ENCODE data around the gene MAST4.

The MAST4 gene

GRCh38 chr5:67081261-67081660, 485.1 kb downstream of the MAST4 start:
- DNase-seq (ENCODE audit: low read depth in 2 of 2), result no peak

- DNase-seq (ENCODE audit: low read depth in 2 of 2), result no peak
Observed at GRCh38 chr5:67082941-67083340, 486.7 kb downstream of the MAST4 start.

- no peak for DNase-seq (ENCODE audit: low read depth in 2 of 2)
Observed at GRCh38 chr5:67085616-67086015, 489.4 kb downstream of the MAST4 start.

DNA sequence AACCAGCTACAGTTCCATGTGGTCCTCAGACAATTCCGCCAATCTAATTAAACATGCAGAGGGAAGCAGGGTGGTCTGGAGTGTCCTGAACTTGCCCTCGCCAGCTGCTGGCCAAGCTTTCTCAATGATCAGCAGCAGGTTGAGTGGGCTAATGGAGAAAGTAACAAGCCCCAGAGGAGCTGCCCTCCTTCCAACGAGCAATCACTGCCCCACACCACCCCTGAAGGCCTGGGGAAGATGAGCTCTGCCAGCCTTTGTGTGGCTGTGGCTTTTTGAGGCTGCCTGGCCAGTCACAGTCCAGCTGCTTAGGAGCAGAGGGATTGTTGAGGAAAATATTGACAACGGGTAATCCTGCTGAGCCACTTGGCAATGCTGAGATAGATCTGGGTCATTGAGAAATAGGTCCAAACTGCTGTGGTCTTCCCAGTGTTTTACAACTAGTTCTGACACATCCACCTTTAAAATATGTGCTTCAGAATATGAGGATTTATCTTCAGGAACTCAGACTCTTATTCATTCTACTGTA, 493.1 kb downstream of the MAST4 start:
- DNase-seq (ENCODE audit: low read depth in 2 of 2), result no peak

DNA sequence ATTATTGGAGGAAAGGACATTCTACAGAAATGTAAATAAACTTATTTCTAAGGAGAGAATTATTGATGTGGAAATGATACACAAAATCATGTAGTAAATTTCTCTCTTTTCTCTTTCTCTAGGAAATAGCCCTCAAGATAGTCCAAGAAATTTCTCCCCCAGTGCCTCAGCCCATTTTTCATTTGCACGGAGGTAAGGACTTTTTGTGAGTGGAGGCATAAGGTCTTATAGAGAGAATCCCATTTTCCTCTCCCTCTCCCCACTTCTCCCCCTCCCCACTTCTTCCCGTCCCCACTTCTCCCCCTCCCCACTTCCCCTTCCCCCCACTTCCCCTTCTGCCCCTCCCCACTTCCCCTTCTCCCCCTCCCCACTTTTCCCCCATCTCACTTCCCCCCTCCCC, 493.8 kb downstream of the MAST4 start:
- no peak for DNase-seq (ENCODE audit: low read depth in 2 of 2)

GRCh38 chr5:67090593-67090992, 494.4 kb downstream of the MAST4 start:
- DNase-seq (ENCODE audit: low read depth in 2 of 2), result no peak

- DNase-seq (ENCODE audit: low read depth in 2 of 2), result no peak
Observed at GRCh38 chr5:67092535-67092934, 496.3 kb downstream of the MAST4 start.

DNA sequence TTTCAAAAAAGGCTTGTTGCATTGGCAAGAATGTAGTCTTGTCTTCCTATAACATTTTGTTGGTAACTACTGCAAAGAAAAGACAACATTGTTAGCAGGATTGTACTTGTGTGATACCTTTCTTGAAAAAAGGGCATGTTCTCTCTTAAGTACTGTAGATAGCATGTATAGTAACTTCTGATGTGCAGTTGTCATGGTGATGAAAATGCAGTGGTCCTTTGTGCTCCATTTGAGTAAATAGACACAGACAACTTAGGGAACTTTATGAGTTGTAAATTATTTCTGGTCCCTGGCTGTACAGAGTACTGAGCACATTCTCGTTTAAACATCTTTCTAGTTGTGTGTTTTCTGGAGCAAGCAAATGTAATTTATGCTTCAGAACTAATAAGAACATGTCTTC, 497.1 kb downstream of the MAST4 start:
- no peak for DNase-seq (ENCODE audit: low read depth in 2 of 2)

DNA sequence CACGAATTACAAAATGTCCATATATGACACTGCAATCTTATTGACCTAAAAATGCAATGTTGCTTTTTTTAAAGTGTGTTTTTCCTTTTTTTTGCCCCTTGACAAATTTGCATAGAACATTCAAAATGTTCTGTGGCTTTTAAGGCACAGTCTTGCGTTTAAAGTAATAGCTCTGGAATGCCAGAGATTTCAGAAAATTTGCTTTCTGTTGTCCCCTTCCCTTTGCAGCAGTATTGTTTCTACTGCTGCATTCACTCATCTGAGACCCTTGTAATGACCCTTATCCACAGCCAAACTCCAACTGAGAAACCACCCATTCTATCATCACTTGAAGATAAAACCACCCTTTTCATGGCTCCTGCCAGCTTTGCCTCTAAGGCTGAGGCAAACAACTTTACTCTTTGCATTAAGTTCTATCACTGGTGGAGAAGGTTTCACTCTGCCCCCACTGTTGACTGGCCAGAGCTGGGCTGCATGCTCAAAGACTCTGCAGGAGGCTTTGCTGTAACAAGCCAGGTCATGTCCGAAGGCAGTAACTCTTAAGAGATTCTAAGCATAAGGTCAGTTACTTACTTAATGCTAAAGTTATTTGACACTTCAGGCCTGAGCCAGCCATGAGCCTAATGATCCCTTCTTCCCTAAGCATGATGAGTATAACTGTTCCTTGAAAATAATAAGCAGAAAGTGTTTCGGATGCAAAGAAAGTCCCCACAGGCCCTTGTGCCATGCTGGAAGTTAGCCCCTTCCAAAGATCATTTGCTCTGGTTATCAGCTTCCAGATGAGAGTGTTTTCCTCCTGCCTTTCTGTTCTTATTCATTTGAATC, 498.5 kb downstream of the MAST4 start:
- DNase-seq (ENCODE audit: low read depth in 2 of 2), result no peak

DNA sequence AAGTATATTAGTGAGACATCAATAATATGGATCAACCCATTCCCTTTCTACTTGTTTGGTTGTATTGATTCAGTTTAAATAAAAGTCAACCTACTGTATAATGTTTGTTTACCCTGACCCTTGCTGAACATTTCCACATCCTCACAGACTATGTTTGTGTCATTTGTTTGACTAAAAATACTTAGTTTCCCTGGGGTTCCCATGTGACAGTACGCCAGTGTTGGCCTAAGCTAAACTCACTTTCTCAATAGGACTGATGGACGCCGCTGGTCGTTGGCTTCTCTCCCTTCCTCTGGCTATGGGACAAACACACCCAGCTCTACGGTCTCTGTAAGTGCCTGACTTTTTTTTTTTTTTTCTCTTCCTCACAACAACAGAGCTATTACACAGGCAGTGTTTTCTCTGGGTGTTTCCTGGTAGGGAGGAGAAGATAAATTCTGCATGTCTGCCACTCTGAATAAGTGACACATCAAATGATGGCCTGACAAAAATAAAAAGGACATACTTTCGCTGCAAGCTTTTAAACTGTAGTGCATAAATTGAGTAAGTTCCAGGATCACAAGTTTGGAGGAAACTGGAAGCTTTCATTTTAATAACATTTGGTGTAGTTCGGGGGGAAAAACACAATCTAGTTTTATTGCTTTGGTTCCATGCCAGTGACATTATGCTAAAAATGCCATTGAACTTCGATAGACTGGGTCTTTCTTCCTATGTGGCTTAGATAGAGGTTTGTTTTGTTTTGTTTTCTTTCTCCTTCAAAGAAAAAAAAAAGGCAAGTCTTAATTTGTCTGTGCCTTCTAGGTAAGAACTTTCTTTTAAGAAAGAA, 499.4 kb downstream of the MAST4 start:
- no peak for DNase-seq (ENCODE audit: low read depth in 2 of 2)

- no peak for DNase-seq (ENCODE audit: low read depth in 2 of 2)
Observed at GRCh38 chr5:67098656-67099055, 502.5 kb downstream of the MAST4 start.

DNA sequence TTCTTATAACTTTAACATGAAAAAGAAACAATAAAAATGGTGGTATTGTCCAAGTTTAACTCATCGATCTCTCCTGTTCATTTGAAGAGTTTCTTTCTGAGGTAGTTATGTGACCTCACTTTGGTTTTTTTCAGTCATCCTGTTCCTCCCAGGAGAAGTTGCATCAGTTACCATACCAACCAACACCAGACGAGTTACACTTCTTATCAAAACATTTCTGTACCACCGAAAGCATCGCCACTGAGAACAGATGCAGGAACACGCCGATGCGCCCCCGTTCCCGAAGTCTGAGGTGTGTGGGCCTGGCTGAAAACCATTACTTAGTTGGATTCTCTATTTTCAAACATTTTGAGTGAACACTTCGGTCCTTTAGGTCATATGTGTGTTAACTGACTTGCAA, 504.1 kb downstream of the MAST4 start:
- no peak for DNase-seq (ENCODE audit: low read depth in 2 of 2)

GRCh38 chr5:67102708-67103107, 506.5 kb downstream of the MAST4 start:
- no peak for DNase-seq (ENCODE audit: low read depth in 2 of 2)

- DNase-seq (ENCODE audit: low read depth in 2 of 2), result no peak
Observed at GRCh38 chr5:67104859-67105258, 508.7 kb downstream of the MAST4 start.

GRCh38 chr5:67105270-67105669, 509.1 kb downstream of the MAST4 start:
- no peak for DNase-seq (ENCODE audit: low read depth in 2 of 2)

DNA sequence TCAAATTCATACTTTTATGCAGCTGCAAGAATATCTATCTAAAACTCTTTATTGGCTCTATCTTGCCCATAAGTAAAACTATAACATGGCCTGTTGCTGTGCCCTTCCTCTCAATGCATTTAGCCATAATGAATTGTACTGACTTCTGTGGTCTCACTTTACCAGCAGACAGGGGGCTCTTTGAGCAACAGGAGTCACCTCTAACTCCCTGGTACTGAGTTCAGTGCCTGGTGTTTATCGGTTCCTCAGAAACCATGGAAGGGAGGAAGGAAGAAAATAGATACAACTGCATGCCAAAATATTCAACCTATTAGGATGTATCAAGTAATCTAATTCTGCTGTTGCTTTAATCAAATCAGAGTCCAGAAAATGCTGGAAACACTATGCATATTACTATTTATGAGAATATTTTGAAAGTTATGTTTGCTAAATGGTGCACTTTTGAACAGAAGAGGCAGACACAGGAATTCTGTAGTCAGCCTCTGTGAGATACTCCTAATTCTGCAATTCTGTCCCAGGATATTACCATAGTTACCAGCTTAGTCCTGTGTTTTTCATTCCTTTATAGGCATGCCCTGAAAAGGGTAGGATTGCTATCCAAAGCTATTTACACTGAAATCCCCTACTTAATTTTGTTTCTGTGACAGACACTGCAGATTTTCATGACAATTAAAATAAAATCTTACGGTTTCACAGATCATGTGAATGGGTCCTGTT, 510.6 kb downstream of the MAST4 start:
- no peak for DNase-seq (ENCODE audit: low read depth in 2 of 2)

- no peak for DNase-seq (ENCODE audit: low read depth in 2 of 2)
Observed at GRCh38 chr5:67111779-67112178, 515.6 kb downstream of the MAST4 start.

- no peak for DNase-seq (ENCODE audit: low read depth in 2 of 2)
Observed at GRCh38 chr5:67115246-67115645, 519.1 kb downstream of the MAST4 start.

DNA sequence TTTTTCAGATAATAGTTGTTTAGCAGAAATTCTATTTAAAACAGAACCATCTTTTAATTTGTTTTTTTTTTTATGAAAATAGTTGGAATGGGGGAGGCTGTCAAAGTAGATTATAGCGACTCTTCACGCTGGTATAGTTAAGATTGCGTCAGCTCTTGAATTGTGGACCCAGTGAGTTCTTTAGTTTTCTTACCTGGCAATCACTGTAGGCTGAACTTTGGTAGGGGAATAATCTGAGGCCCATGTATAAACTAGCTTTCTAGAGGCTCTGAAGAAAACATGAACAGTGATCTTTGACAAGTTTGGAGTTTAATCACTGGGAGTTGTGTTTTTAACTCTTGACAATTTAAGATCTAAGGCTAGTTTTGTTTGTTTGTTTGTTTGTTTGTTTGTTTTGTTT, 519.6 kb downstream of the MAST4 start:
- DNase-seq (ENCODE audit: low read depth in 2 of 2), result no peak

- DNase-seq (ENCODE audit: low read depth in 2 of 2), result no peak
Observed at GRCh38 chr5:67118050-67118620, 521.9 kb downstream of the MAST4 start.

DNA sequence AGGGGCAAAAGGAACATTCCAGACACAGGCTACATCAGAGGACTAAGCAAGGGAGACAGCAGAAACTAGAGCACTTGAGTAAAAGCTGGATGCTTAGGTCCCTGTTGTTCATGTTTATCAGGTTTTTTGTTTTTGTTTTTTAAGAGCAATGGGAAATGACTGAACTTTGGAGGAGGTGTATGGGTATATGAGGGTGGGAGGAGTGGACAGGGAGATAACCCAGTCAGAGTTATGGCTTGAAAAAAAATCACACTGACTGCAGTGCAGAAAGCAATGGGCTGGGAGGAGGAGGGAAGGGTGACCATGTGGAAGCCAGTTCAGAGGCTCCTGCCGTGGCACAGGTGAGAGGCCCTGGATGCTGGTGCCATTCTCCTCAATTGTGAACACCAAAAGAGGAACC, 522.8 kb downstream of the MAST4 start:
- DNase-seq (ENCODE audit: low read depth in 2 of 2), result no peak

DNA sequence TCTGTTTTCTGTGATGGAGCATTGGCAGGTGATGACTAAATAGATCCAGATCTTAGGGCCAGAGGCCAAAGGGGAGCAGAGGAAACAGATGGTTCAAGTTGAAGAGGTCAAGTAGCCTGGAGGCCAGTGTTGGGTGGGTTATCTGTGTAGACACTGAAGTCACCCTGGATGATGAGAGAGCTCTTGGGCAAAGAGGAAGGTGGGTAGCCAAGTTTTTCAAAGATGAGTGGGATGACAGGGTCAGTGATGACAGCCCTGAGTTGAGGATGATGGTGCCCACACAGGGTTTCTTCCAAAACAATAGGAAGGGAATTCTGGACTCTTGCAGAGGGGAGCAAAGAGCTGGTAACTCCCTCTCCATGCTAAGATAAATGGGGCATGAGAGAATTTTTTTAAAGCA, 523.8 kb downstream of the MAST4 start:
- no peak for DNase-seq (ENCODE audit: low read depth in 2 of 2)

Measured in stimulated activated CD8-positive, alpha-beta memory T cell treated with anti-CD3 and anti-CD28 coated beads, Interleukin-7, amount 100 ng/mL, for 1 hour (primary cell).